NCI-H774 (cell line): ENCODE data around the gene CLINT1.
"Not testable (repeated sequence)": the region's sequence is repeated elsewhere in the genome, so short reads cannot be mapped to it uniquely, and the experiment has no call there.

ENCODE experiments used
- DNase-seq: peaks from one replicate; lab custom pipeline; 2025; lab: John Stamatoyannopoulos, UW

The CLINT1 gene

GRCh38 chr5:157858527-157859226 lies at the start of gene CLINT1:
Gene CLINT1, minus strand, starts transcription at chr5:157859145. Its CDS starts 175 bp downstream, at chr5:157858970.
- peak; percentile 85 for DNase-seq

- no peak for DNase-seq
Measured at GRCh38 chr5:157908459-157908858, 49.5 kb upstream of the CLINT1 start.

GRCh38 chr5:157907479-157907878 lies 48.5 kb upstream of the CLINT1 start:
- no peak for DNase-seq

- DNase-seq = no peak
Measured at GRCh38 chr5:157903117-157903450, 44.1 kb upstream of the CLINT1 start.

- DNase-seq = no peak
Measured at GRCh38 chr5:157902449-157903116, 43.6 kb upstream of the CLINT1 start.

- peak; percentile 56 for DNase-seq
Measured at GRCh38 chr5:157900644-157901043, 41.7 kb upstream of the CLINT1 start.

GRCh38 chr5:157893611-157894010 lies 34.7 kb upstream of the CLINT1 start:
- DNase-seq = no peak

- DNase-seq = no peak
Measured at GRCh38 chr5:157892974-157893373, 34.0 kb upstream of the CLINT1 start.

- no peak for DNase-seq
Measured at GRCh38 chr5:157890836-157891597, 32.1 kb upstream of the CLINT1 start.

- DNase-seq = peak; percentile 47
Measured at GRCh38 chr5:157888814-157889532, 30.0 kb upstream of the CLINT1 start.

- DNase-seq = no peak
Measured at GRCh38 chr5:157886796-157887380, 27.9 kb upstream of the CLINT1 start.

- not testable (repeated sequence) for DNase-seq
Measured at GRCh38 chr5:157885051-157885450, 26.1 kb upstream of the CLINT1 start.

GRCh38 chr5:157881498-157881897 lies 22.6 kb upstream of the CLINT1 start:
- DNase-seq = not testable (repeated sequence)

GRCh38 chr5:157877821-157878220 lies 18.9 kb upstream of the CLINT1 start:
- DNase-seq = no peak

GRCh38 chr5:157874861-157875260 lies 15.9 kb upstream of the CLINT1 start:
- no peak for DNase-seq

GRCh38 chr5:157870837-157871834 lies 12.2 kb upstream of the CLINT1 start:
- no peak for DNase-seq

GRCh38 chr5:157867751-157868387 lies 8.9 kb upstream of the CLINT1 start:
- DNase-seq = no peak

GRCh38 chr5:157866536-157866935 lies 7.6 kb upstream of the CLINT1 start:
- no peak for DNase-seq

GRCh38 chr5:157865781-157866180 lies 6.8 kb upstream of the CLINT1 start:
- no peak for DNase-seq

- DNase-seq = no peak
Measured at GRCh38 chr5:157864067-157864466, 5.1 kb upstream of the CLINT1 start.
